EH (cell line): ENCODE results near the gene CDCA3.

Source experiments
- DNase-seq: peaks from one replicate; pipeline ENCODE4 v3.0.0-alpha.2; 2015; ENCODE audit warnings: low read depth

The CDCA3 gene

GRCh38 chr12:6852651-6853354 lies 1.7 kb upstream of the CDCA3 start:
- peak; percentile 76 for DNase-seq

- DNase-seq, result peak; percentile 100
Measured at GRCh38 chr12:6851921-6852650, 1.0 kb upstream of the CDCA3 start, which contains the start of gene USP5. USP5 (plus strand) TSS chr12:6852150; CDS start chr12:6852180, 30 bp downstream.

GRCh38 chr12:6850796-6851152 lies 312 bp downstream of the CDCA3 start:
- no peak for DNase-seq

- DNase-seq, result no peak
Measured at GRCh38 chr12:6849976-6850560, 1.0 kb downstream of the CDCA3 start.

GRCh38 chr12:6849427-6849826 lies 1.7 kb downstream of the CDCA3 start:
- no peak for DNase-seq

- DNase-seq, result no peak
Measured at GRCh38 chr12:6847676-6848075, 3.4 kb downstream of the CDCA3 start.

- no peak for DNase-seq
Measured at GRCh38 chr12:6846316-6846869, 4.7 kb downstream of the CDCA3 start.

- DNase-seq, result no peak
Measured at GRCh38 chr12:6845395-6845794, 5.7 kb downstream of the CDCA3 start.

GRCh38 chr12:6843118-6843902 lies 7.8 kb downstream of the CDCA3 start:
- DNase-seq, result no peak

GRCh38 chr12:6842075-6842474 lies 9.0 kb downstream of the CDCA3 start:
- no peak for DNase-seq

- no peak for DNase-seq
Measured at GRCh38 chr12:6840761-6841515, 10.1 kb downstream of the CDCA3 start, which contains the start of gene GNB3. GNB3 (plus strand) TSS chr12:6840925; CDS start chr12:6841288, 363 bp downstream.

GRCh38 chr12:6840330-6840729 lies 10.8 kb downstream of the CDCA3 start:
- no peak for DNase-seq

- DNase-seq, result no peak
Measured at GRCh38 chr12:6839482-6840201, 11.4 kb downstream of the CDCA3 start.

GRCh38 chr12:6838854-6839253 lies 12.2 kb downstream of the CDCA3 start:
- no peak for DNase-seq

GRCh38 chr12:6837370-6838060 lies 13.6 kb downstream of the CDCA3 start:
- no peak for DNase-seq

- no peak for DNase-seq
Measured at GRCh38 chr12:6836851-6837250, 14.2 kb downstream of the CDCA3 start.

GRCh38 chr12:6834873-6835272 lies 16.2 kb downstream of the CDCA3 start:
- DNase-seq, result no peak

GRCh38 chr12:6834254-6834653 lies 16.8 kb downstream of the CDCA3 start:
- no peak for DNase-seq

GRCh38 chr12:6833189-6833890 lies 17.7 kb downstream of the CDCA3 start:
- peak; percentile 57 for DNase-seq
